Psoas muscle (tissue), 8 donors: ENCODE data around the gene MTA2. TPM values are rescaled to one million over a fixed set of nuclear protein-coding genes. Genes with fewer than 3 reads are reported as not detected.
"Not testable (repeated sequence)": the region's sequence is repeated elsewhere in the genome, so short reads cannot be mapped to it uniquely, and the experiment has no call there.

Experiments used
- ATAC-seq, 4 donors: fragments of 200-7000 bp; cut with Tn5 transposase; one replicate each; pipeline ENCODE4 v1.9.1; 2020; ENCODE audit warnings: moderate library complexity in 3 of 4, mild to moderate bottlenecking in 2 of 4
- DNase-seq, 2 donors: peaks; one replicate each; pipeline ENCODE4 v3.0.0-alpha.2; 2020
- H3K27ac ChIP-seq: fragments of 200-600 bp; one replicate; pipeline ENCODE4 v1.8.0; 2022
- H3K27me3 ChIP-seq, 3 donors: fragments of 200-600 bp in 1 of 3; one replicate each; pipeline versions ENCODE4 v1.6.1 to v1.8.0; 2013 to 2022; ENCODE audit warnings: low read length in 2 of 3, mild to moderate bottlenecking in 2 of 3, moderate library complexity in 1 of 3; ENCODE audit not compliant: insufficient read depth in 3 of 3
- H3K36me3 ChIP-seq, 2 donors: fragments of 200-600 bp in 1 of 2; one replicate each; pipeline versions ENCODE4 v1.6.1 to v1.8.0; 2013 to 2022; ENCODE audit warnings: low read depth in 1 of 2, mild to moderate bottlenecking in 1 of 2, moderate library complexity in 1 of 2; ENCODE audit not compliant: insufficient read depth in 1 of 2
- H3K4me1 ChIP-seq: fragments of 200-600 bp; one replicate; pipeline ENCODE4 v1.8.0; 2022
- H3K4me3 ChIP-seq: fragments of 200-600 bp; one replicate; pipeline ENCODE4 v1.8.0; 2022; ENCODE audit warnings: mild to moderate bottlenecking
- H3K9me3 ChIP-seq: fragments of 200-600 bp; one replicate; pipeline ENCODE4 v1.8.0; 2022
- WGBS, 3 donors: extraction: QIAGEN DNeasy Blood & Tissue Kit; methylation state at CpG; one replicate each; pipeline versions ENCODE4 v1.1.6 to v1.1.7; 2013; 5-methylcytosine and 5-hydroxymethylcytosine counted together
- intact Hi-C, 2 donors: fragments of 100-400 bp; cut with DNase I; formaldehyde crosslinking; loops; one replicate each; pipeline versions ENCODE4 v1.11.0 to v1.14.2; 2022
- polyA plus RNA-seq, 3 donors: library from polyadenylated mRNA; stranded (reverse); fragments of 200-250 nt; gene quantifications; one replicate each; pipeline ENCODE4 v1.2.3, GENCODE V29; 2013
- total RNA-seq, 4 donors: library from RNA; stranded (reverse); fragmentation: NEBNext Ultra II Directional in 2 of 4; extraction: Animal tissue kit (Norgen Biotek cat#: 25700) in 2 of 4; gene quantifications; one replicate each; pipeline versions ENCODE4 v1.2.1 to v1.2.4, GENCODE V29; 2021 to 2023
- TF ChIP-seq, protein P1 (sequence below): fragments of 200-600 bp; IDR thresholded peaks from one replicate; pipeline ENCODE4 v1.8.0; 2022; ENCODE audit warnings: antibody characterized with exemption
- donor health status: healthy with polysubstance abuse.
- donor health status: DM: no; HTN: no; CAD: no; lungs with moderate emphysema.
- donor health status: Bipolar disorder and iron deficiency.
- donor health status: healthy.
- donor health status: DM: yes; HTN: yes; CAD: no.
- donor health status: DM: no; HTN: no; CAD: no.
- donor health status: DM: no; HTN: no; CAD: no.
- donor health status: DM: yes; HTN: yes; CAD: no.

The MTA2 gene
- total and polyA plus RNA-seq, 7 donors: 18.4 to 32.5 (median 27.1) TPM

GRCh38 chr11:62591448-62592145 lies 10.1 kb downstream of the MTA2 start, which contains the start of gene TUT1:
Gene TUT1, minus strand, starts transcription at chr11:62591523. Its CDS starts 38 bp downstream, at chr11:62591485.
- 0% methylated on average over 58 of the region's 58 CpGs for WGBS, 3 donors
- intact Hi-C loops: loop anchor here in 1 of 2 donors (5.0 to 10.0 kb wide), 2 partner anchors 101 to 627 kb away; partner anchors contain the start of gene FTH1
- ATAC-seq: peak; percentile 93 to 95 (median 94)
- TF ChIP-seq, protein P1, sequence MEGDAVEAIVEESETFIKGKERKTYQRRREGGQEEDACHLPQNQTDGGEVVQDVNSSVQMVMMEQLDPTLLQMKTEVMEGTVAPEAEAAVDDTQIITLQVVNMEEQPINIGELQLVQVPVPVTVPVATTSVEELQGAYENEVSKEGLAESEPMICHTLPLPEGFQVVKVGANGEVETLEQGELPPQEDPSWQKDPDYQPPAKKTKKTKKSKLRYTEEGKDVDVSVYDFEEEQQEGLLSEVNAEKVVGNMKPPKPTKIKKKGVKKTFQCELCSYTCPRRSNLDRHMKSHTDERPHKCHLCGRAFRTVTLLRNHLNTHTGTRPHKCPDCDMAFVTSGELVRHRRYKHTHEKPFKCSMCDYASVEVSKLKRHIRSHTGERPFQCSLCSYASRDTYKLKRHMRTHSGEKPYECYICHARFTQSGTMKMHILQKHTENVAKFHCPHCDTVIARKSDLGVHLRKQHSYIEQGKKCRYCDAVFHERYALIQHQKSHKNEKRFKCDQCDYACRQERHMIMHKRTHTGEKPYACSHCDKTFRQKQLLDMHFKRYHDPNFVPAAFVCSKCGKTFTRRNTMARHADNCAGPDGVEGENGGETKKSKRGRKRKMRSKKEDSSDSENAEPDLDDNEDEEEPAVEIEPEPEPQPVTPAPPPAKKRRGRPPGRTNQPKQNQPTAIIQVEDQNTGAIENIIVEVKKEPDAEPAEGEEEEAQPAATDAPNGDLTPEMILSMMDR: no peak
- H3K36me3 ChIP-seq: peaks cover 8 to 58% of the 10 kb centered on the region in 2 donors
- H3K4me3 ChIP-seq: peak within 1 kb of the TSS; percentile 95
- peak within 1 kb of the TSS; percentile 94 for H3K27ac ChIP-seq
- peaks cover 27% of the 10 kb centered on the region for H3K4me1 ChIP-seq
- H3K9me3 ChIP-seq: no peaks in the 10 kb centered on the region
- peak; percentile 94 to 97 for DNase-seq
- H3K27me3 ChIP-seq: no peaks in the 10 kb centered on the region

GRCh38 chr11:62588966-62589637 lies 12.6 kb downstream of the MTA2 start:
- TF ChIP-seq, protein P1: peak; percentile 8
- H3K27ac ChIP-seq: peak overlapping the region; percentile 16
- 67 to 68% (median 68%) methylated on average over 18 of the region's 18 CpGs for WGBS, 3 donors
- peak in 1 of 2 donors; percentile 35 for DNase-seq
- H3K36me3 ChIP-seq: peaks cover 3 to 57% of the 10 kb centered on the region in 2 donors
- no peak for ATAC-seq
- no peaks in the 10 kb centered on the region for H3K9me3 ChIP-seq
- H3K4me3 ChIP-seq: no peak overlapping the region
- peaks cover 27% of the 10 kb centered on the region for H3K4me1 ChIP-seq
- H3K27me3 ChIP-seq: no peaks in the 10 kb centered on the region
- intact Hi-C loops: no loop called here

GRCh38 chr11:62585356-62585755 lies 16.3 kb downstream of the MTA2 start:
- H3K27ac ChIP-seq, H3K9me3 ChIP-seq, DNase-seq, H3K27me3 ChIP-seq, ATAC-seq, intact Hi-C loops, H3K4me3 ChIP-seq: not testable (repeated sequence)
- 76 to 88% (median 87%) methylated on average over 7 of the region's 7 CpGs for WGBS, 3 donors
- Histone ChIP-seq H3K4me1 (peaks cover 24% of the 10 kb centered on the region), H3K36me3 (peaks cover 3 to 80% of the 10 kb centered on the region in 2 donors)

- peak in 1 of 2 donors; percentile 12 for DNase-seq
- WGBS, 3 donors: 94 to 97% (median 96%) methylated on average over 4 of the region's 4 CpGs
- Histone ChIP-seq H3K27ac (peak overlapping the region; percentile 23), H3K36me3 (peaks cover 0 to 91% of the 10 kb centered on the region in 2 donors), H3K4me1 (peaks cover 21% of the 10 kb centered on the region)
- intact Hi-C loops, H3K9me3 ChIP-seq, H3K27me3 ChIP-seq, ATAC-seq, H3K4me3 ChIP-seq: not testable (repeated sequence)
Observed at GRCh38 chr11:62581735-62582134, 19.9 kb downstream of the MTA2 start.

DNA sequence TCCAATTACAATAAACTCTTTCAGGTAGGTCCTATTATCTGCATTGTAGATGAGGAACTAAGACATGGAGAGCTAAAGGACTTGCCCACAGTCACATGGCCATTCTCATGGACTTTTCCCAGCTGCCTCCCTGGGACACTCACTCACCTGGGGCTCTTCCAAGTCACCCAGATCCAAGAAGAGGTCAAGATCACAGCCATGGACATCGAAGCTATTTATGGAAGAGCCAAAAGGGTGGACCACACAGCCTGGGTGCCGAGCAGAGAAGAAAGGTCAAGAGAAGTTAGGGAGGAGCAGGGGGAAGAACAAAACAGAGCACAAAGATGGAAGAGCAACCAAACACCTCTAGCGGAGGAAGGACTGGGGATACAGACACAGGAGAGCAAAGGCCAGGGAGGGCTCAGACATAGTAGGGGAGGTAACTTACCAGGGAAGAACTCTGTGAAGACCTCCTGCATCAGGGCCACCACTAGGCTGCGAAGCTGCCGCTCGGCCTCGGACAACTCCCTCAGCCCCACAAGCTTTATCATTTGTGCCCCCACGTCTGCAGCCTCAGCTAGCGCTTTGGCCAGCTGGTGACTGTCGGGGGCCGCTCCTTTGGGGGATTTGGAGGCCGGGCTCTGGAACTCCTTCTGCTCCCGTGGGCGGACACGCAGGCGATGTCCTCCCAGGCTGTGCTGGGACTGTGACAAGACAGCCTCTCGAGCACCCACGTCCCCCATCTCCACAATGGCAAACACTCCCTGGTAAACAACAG lies 20.5 kb downstream of the MTA2 start:
- TF ChIP-seq, protein P1: no peak
- Histone ChIP-seq H3K4me1 (peaks cover 21% of the 10 kb centered on the region), H3K36me3 (peaks cover 0 to 91% of the 10 kb centered on the region in 2 donors), H3K9me3 (no peaks in the 10 kb centered on the region), H3K4me3 (no peak overlapping the region), H3K27me3 (no peaks in the 10 kb centered on the region), H3K27ac (peak overlapping the region; percentile 23)
- ATAC-seq: peak; percentile 53 to 83 (median 68)
- 80 to 81% (median 81%) methylated on average over 18 of the region's 18 CpGs for WGBS, 3 donors
- intact Hi-C loops: no loop called here
- peak in 1 of 2 donors; percentile 54 for DNase-seq
